Measurements from ENCODE around the gene CASTOR1.

Gene CASTOR1

DNA sequence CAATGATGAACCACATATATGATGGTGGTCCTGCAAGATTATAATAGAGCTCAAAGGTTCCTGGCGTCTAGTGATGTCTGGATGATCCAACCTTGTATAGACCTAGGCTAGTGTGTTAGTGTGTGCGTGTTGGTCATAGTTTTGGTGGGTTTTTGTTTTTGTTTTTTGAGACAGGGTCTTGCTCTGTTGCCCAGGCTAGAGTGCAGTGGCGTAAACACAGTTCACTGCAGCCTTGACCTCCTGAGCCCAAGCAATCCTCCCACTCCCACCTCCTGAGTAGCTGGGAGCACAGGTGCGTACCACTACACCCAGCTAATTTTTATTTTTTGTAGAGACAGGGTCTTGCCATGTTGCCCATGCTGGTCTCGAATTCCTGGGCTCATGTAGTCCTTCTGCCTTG lies 9.4 kb downstream of the CASTOR1 start:
- no peak for DNase-seq (ENCODE audit: low read depth)
- no peak overlapping the region for H3K4me3 ChIP-seq (ENCODE audit: low read depth, low read length)
- TF ChIP-seq CTCF (IDR thresholded peaks at IDR 0.05; ENCODE audit: low read depth, low read length, missing control alignments): no peak
- in situ Hi-C loops (cut with HindIII; ENCODE audit: low sequenced_read_pairs): loop anchor here (5.0 kb wide), 1 partner anchor 47 kb away; the partner anchor contains the start of gene TBC1D10A

- in situ Hi-C loops (cut with HindIII; ENCODE audit: low sequenced_read_pairs): no loop called here
- H3K4me3 ChIP-seq (ENCODE audit: low read depth, low read length): no peak overlapping the region
- TF ChIP-seq CTCF (IDR thresholded peaks at IDR 0.05; ENCODE audit: low read depth, low read length, missing control alignments): no peak
- no peak for DNase-seq (ENCODE audit: low read depth)
These were observed 10.1 kb downstream of the CASTOR1 start for GRCh38 chr22:30279046-30279788.

DNA sequence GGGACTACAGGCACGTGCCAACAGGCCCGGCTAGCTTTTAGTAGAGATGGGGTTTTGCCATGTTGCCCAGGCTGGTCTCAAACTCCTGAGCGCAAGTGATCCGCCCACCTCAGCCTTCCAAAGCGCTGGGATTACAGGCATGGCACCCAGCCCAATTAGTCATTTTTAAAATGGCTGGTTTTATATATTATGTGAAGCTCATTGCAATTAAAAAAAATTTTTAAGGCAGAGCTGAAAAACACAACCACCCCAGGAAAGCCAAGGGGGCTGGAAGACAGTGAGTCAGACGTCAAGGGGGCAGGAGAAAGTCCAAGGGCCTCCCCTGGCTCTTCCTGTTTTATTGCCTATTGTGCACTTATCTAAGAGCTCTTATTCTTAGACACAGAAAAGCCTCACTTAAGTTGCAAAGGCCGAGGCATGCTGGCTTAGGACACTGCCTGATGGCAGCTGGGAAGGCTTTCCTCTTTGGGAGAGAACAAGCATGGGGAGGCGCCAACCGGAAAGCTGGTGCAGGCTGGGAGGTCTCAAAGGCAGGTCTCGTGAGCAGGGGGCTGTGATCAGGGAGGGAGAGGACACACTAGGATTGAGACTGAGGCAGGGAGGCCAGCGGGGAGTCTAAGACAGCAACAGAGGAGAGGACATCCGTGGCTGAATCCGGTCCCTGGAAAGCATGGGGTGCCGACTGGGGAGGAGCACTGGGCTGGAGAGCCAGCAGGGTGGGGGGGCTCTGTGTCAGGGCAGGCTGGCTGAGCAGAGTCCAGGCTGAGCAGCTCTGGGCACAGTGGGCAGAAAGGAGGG lies 11.6 kb downstream of the CASTOR1 start:
- peak; percentile 73 for DNase-seq (ENCODE audit: low read depth)
- in situ Hi-C loops (cut with HindIII; ENCODE audit: low sequenced_read_pairs): no loop called here
- TF ChIP-seq CTCF (IDR thresholded peaks at IDR 0.05; ENCODE audit: low read depth, low read length, missing control alignments): no peak
- no peak overlapping the region for H3K4me3 ChIP-seq (ENCODE audit: low read depth, low read length)

- no peak for DNase-seq (ENCODE audit: low read depth)
- no peak overlapping the region for H3K4me3 ChIP-seq (ENCODE audit: low read depth, low read length)
These were observed 13.3 kb downstream of the CASTOR1 start for GRCh38 chr22:30276039-30276438.

GRCh38 chr22:30275625-30276024 lies 13.7 kb downstream of the CASTOR1 start:
- TF ChIP-seq CTCF (IDR thresholded peaks at IDR 0.05; ENCODE audit: low read depth, low read length, missing control alignments): no peak
- no peak overlapping the region for H3K4me3 ChIP-seq (ENCODE audit: low read depth, low read length)
- in situ Hi-C loops (cut with HindIII; ENCODE audit: low sequenced_read_pairs): no loop called here
- DNase-seq (ENCODE audit: low read depth): no peak

More at GRCh38 chr22:30276039-30276438, 13.3 kb downstream of the CASTOR1 start:
- in situ Hi-C loops (cut with HindIII; ENCODE audit: low sequenced_read_pairs): no loop called here
- no peak for TF ChIP-seq CTCF (IDR thresholded peaks at IDR 0.05; ENCODE audit: low read depth, low read length, missing control alignments)

GRCh38 chr22:30274437-30274812 lies 14.9 kb downstream of the CASTOR1 start:
- in situ Hi-C loops (cut with HindIII; ENCODE audit: low sequenced_read_pairs): no loop called here
- no peak for TF ChIP-seq CTCF (IDR thresholded peaks at IDR 0.05; ENCODE audit: low read depth, low read length, missing control alignments)
- H3K4me3 ChIP-seq (ENCODE audit: low read depth, low read length): no peak overlapping the region
- no peak for DNase-seq (ENCODE audit: low read depth)

All from astrocyte of the cerebellum (primary cell).